Activated CD4-positive, alpha-beta T cell treated with anti-CD3 and anti-CD28 coated beads, Interleukin-2, amount 10 ng/mL, durations not matched to agents 7 days and 5 days (primary cell): ENCODE data around the gene RBM3. TPM values are rescaled to one million over a fixed set of nuclear protein-coding genes. Genes with fewer than 3 reads are reported as not detected.
A peak's percentile ranks its signal among the peaks of the same experiment; 100 is the strongest.

Experiments
- CTCF ChIA-PET: fragments of 350-600 bp; sonication (Branson Sonifier 250); formaldehyde crosslinking; loops from one replicate; lab custom pipeline; 2021; ENCODE audit warnings: antibody characterized with exemption; lab: Charles Lee
- POLR2A ChIA-PET: fragments of 350-600 bp; sonication (Branson Sonifier 250); formaldehyde crosslinking; loops from one replicate; lab custom pipeline; 2021; ENCODE audit warnings: antibody characterized with exemption; lab: Charles Lee
- DNase-seq: peaks from one replicate; pipeline ENCODE4 v3.0.0-alpha.2; 2020
- H3K27ac Mint-ChIP-seq: one replicate; pipeline ENCODE4 v1.8.0; 2021; ENCODE audit warnings: mild to moderate bottlenecking, moderate library complexity, mixed read lengths
- H3K27me3 Mint-ChIP-seq: one replicate; pipeline ENCODE4 v1.8.0; 2021; ENCODE audit warnings: mixed read lengths
- H3K36me3 Mint-ChIP-seq: one replicate; pipeline ENCODE4 v1.8.0; 2021; ENCODE audit warnings: low read depth, mixed read lengths
- H3K4me1 Mint-ChIP-seq: one replicate; pipeline ENCODE4 v1.8.0; 2021; ENCODE audit warnings: mixed read lengths
- H3K4me3 Mint-ChIP-seq: one replicate; pipeline ENCODE4 v1.8.0; 2021; ENCODE audit warnings: mild to moderate bottlenecking, moderate library complexity, mixed read lengths
- H3K9me3 Mint-ChIP-seq: one replicate; pipeline ENCODE4 v1.8.0; 2021; ENCODE audit warnings: mixed read lengths
- total RNA-seq, 2 experiments: library from RNA; stranded (reverse); gene quantifications; one replicate each; pipeline ENCODE4 v1.2.3, GENCODE V29; 2021

Gene RBM3
- total RNA-seq, 2 experiments from 2014 or later: 270 to 289 TPM

- no peaks in the 10 kb centered on the region for H3K27me3 Mint-ChIP-seq
- H3K9me3 Mint-ChIP-seq: no peaks in the 10 kb centered on the region
- POLR2A ChIA-PET: no interaction called here
- H3K36me3 Mint-ChIP-seq: peaks cover 3% of the 10 kb centered on the region
- CTCF ChIA-PET: no interaction called here
- peaks cover 4% of the 10 kb centered on the region for H3K4me1 Mint-ChIP-seq
- H3K27ac Mint-ChIP-seq: no peak overlapping the region
- no peak for DNase-seq
- H3K4me3 Mint-ChIP-seq: no peak overlapping the region
Measured at GRCh38 chrX:48584698-48585097, 10.4 kb downstream of the RBM3 start.

- peaks cover 4% of the 10 kb centered on the region for H3K4me1 Mint-ChIP-seq
- H3K4me3 Mint-ChIP-seq: no peak overlapping the region
- H3K36me3 Mint-ChIP-seq: no peaks in the 10 kb centered on the region
- H3K27ac Mint-ChIP-seq: no peak overlapping the region
- no peaks in the 10 kb centered on the region for H3K9me3 Mint-ChIP-seq
- CTCF ChIA-PET: no interaction called here
- DNase-seq: no peak
- POLR2A ChIA-PET: no interaction called here
- no peaks in the 10 kb centered on the region for H3K27me3 Mint-ChIP-seq
Measured at GRCh38 chrX:48589482-48590162, 15.3 kb downstream of the RBM3 start.

GRCh38 chrX:48590203-48591103 lies 16.2 kb downstream of the RBM3 start:
- ChIA-PET POLR2A (no interaction called here), CTCF (no interaction called here)
- H3K27ac Mint-ChIP-seq: peak overlapping the region; percentile 54
- H3K36me3 Mint-ChIP-seq: no peaks in the 10 kb centered on the region
- no peaks in the 10 kb centered on the region for H3K27me3 Mint-ChIP-seq
- DNase-seq: no peak
- H3K4me3 Mint-ChIP-seq: no peak overlapping the region
- peaks cover 4% of the 10 kb centered on the region for H3K4me1 Mint-ChIP-seq
- H3K9me3 Mint-ChIP-seq: no peaks in the 10 kb centered on the region

- Mint-ChIP-seq H3K27ac (no peak overlapping the region), H3K4me3 (no peak overlapping the region), H3K9me3 (no peaks in the 10 kb centered on the region), H3K27me3 (no peaks in the 10 kb centered on the region), H3K4me1 (peaks cover 4% of the 10 kb centered on the region), H3K36me3 (no peaks in the 10 kb centered on the region)
- ChIA-PET CTCF (no interaction called here), POLR2A (no interaction called here)
- no peak for DNase-seq
Measured at GRCh38 chrX:48591255-48591791, 17.0 kb downstream of the RBM3 start.

GRCh38 chrX:48592971-48593370 lies 18.7 kb downstream of the RBM3 start:
- CTCF ChIA-PET: interaction anchor here (1.0 kb wide), 1 partner anchor 16 kb away, joined by 3 read pairs; no protein-coding TSS in a partner anchor
- no peak for DNase-seq
- no peaks in the 10 kb centered on the region for H3K27me3 Mint-ChIP-seq
- no peak overlapping the region for H3K4me3 Mint-ChIP-seq
- peaks cover under 1% of the 10 kb centered on the region for H3K36me3 Mint-ChIP-seq
- no peaks in the 10 kb centered on the region for H3K9me3 Mint-ChIP-seq
- no peak overlapping the region for H3K27ac Mint-ChIP-seq
- peaks cover 8% of the 10 kb centered on the region for H3K4me1 Mint-ChIP-seq
- POLR2A ChIA-PET: no interaction called here

- Mint-ChIP-seq H3K9me3 (no peaks in the 10 kb centered on the region), H3K4me1 (peaks cover 14% of the 10 kb centered on the region), H3K27ac (no peak overlapping the region), H3K27me3 (no peaks in the 10 kb centered on the region), H3K36me3 (peaks cover 6% of the 10 kb centered on the region), H3K4me3 (no peak overlapping the region)
- ChIA-PET CTCF (interaction anchor here (0.6 to 1.1 kb wide), 3 partner anchors 15 to 1241 kb away, joined by 3 to 4 read pairs (median 3); no protein-coding TSS in a partner anchor), POLR2A (no interaction called here)
- DNase-seq: no peak
Measured at GRCh38 chrX:48595929-48596328, 21.6 kb downstream of the RBM3 start.

- POLR2A ChIA-PET: no interaction called here
- DNase-seq: peak; percentile 91
- H3K4me1 Mint-ChIP-seq: peaks cover 12% of the 10 kb centered on the region
- CTCF ChIA-PET: interaction anchor here (0.9 kb wide), 1 partner anchor 19 kb away, joined by 5 read pairs; no protein-coding TSS in a partner anchor
- peak within 1 kb of the TSS; percentile 95 for H3K4me3 Mint-ChIP-seq
- H3K27ac Mint-ChIP-seq: peak within 1 kb of the TSS; percentile 99
- no peaks in the 10 kb centered on the region for H3K9me3 Mint-ChIP-seq
- no peaks in the 10 kb centered on the region for H3K27me3 Mint-ChIP-seq
- peaks cover 6% of the 10 kb centered on the region for H3K36me3 Mint-ChIP-seq
Measured at GRCh38 chrX:48597353-48598264, 23.3 kb downstream of the RBM3 start, which contains the start of gene WDR13. WDR13 (plus strand) TSS chrX:48597492; CDS start chrX:48597997, 505 bp downstream.

- H3K9me3 Mint-ChIP-seq: no peaks in the 10 kb centered on the region
- CTCF ChIA-PET: interaction anchor here (0.5 to 0.9 kb wide), 3 partner anchors 18 to 506 kb away, joined by 3 to 5 read pairs (median 5); no protein-coding TSS in a partner anchor
- H3K36me3 Mint-ChIP-seq: peaks cover 8% of the 10 kb centered on the region
- H3K4me1 Mint-ChIP-seq: peaks cover 12% of the 10 kb centered on the region
- H3K27ac Mint-ChIP-seq: no peak overlapping the region
- no peaks in the 10 kb centered on the region for H3K27me3 Mint-ChIP-seq
- no peak for DNase-seq
- H3K4me3 Mint-ChIP-seq: peak overlapping the region; percentile 95
- POLR2A ChIA-PET: no interaction called here
Measured at GRCh38 chrX:48598614-48599013, 24.3 kb downstream of the RBM3 start.

- no peak overlapping the region for H3K4me3 Mint-ChIP-seq
- H3K4me1 Mint-ChIP-seq: peaks cover 12% of the 10 kb centered on the region
- POLR2A ChIA-PET: no interaction called here
- CTCF ChIA-PET: no interaction called here
- no peak overlapping the region for H3K27ac Mint-ChIP-seq
- no peaks in the 10 kb centered on the region for H3K27me3 Mint-ChIP-seq
- no peaks in the 10 kb centered on the region for H3K9me3 Mint-ChIP-seq
- peaks cover 9% of the 10 kb centered on the region for H3K36me3 Mint-ChIP-seq
- DNase-seq: no peak
Measured at GRCh38 chrX:48599341-48599740, 25.1 kb downstream of the RBM3 start.

- ChIA-PET POLR2A (no interaction called here), CTCF (no interaction called here)
- H3K27ac Mint-ChIP-seq: no peak overlapping the region
- H3K36me3 Mint-ChIP-seq: peaks cover 10% of the 10 kb centered on the region
- no peak overlapping the region for H3K4me3 Mint-ChIP-seq
- DNase-seq: no peak
- H3K9me3 Mint-ChIP-seq: no peaks in the 10 kb centered on the region
- H3K4me1 Mint-ChIP-seq: peaks cover 12% of the 10 kb centered on the region
- H3K27me3 Mint-ChIP-seq: no peaks in the 10 kb centered on the region
Measured at GRCh38 chrX:48600226-48600625, 25.9 kb downstream of the RBM3 start.

- H3K27ac Mint-ChIP-seq: peak overlapping the region; percentile 71
- H3K4me3 Mint-ChIP-seq: no peak overlapping the region
- peaks cover 12% of the 10 kb centered on the region for H3K4me1 Mint-ChIP-seq
- H3K9me3 Mint-ChIP-seq: no peaks in the 10 kb centered on the region
- ChIA-PET CTCF (no interaction called here), POLR2A (no interaction called here)
- H3K36me3 Mint-ChIP-seq: peaks cover 10% of the 10 kb centered on the region
- no peaks in the 10 kb centered on the region for H3K27me3 Mint-ChIP-seq
- DNase-seq: no peak
Measured at GRCh38 chrX:48601741-48602394, 27.6 kb downstream of the RBM3 start.

GRCh38 chrX:48604701-48605100 lies 30.4 kb downstream of the RBM3 start:
- CTCF ChIA-PET: no interaction called here
- H3K4me3 Mint-ChIP-seq: no peak overlapping the region
- H3K36me3 Mint-ChIP-seq: peaks cover 5% of the 10 kb centered on the region
- no peaks in the 10 kb centered on the region for H3K9me3 Mint-ChIP-seq
- POLR2A ChIA-PET: no interaction called here
- no peaks in the 10 kb centered on the region for H3K4me1 Mint-ChIP-seq
- H3K27ac Mint-ChIP-seq: no peak overlapping the region
- no peaks in the 10 kb centered on the region for H3K27me3 Mint-ChIP-seq
- DNase-seq: no peak
